GM18507 (cell line): Measurements from ENCODE around the gene HIP1R.

Experiments
- DNase-seq: peaks from one replicate; pipeline ENCODE4 v3.0.0; 2011; ENCODE audit warnings: low read depth; ENCODE audit not compliant: insufficient read length; ENCODE audit errors: extremely low spot score
- FAIRE-seq: peaks from 2 replicates; lab custom pipeline; 2011; peaks lifted over from hg19 to GRCh38; lab: Jason Lieb, UNC

The HIP1R gene

GRCh38 chr12:122825773-122826724 is 9.2 kb upstream of the HIP1R start:
- no peak for FAIRE-seq

GRCh38 chr12:122827258-122827657 is 8.0 kb upstream of the HIP1R start:
- no peak for DNase-seq
- FAIRE-seq, result no peak

More at GRCh38 chr12:122825773-122826724, 9.2 kb upstream of the HIP1R start:
- DNase-seq, result no peak

GRCh38 chr12:122830517-122831214 is 4.6 kb upstream of the HIP1R start:
- no peak for DNase-seq

GRCh38 chr12:122834104-122834920 is 945 bp upstream of the HIP1R start:
- FAIRE-seq (no peak), DNase-seq (no peak)

More at GRCh38 chr12:122830517-122831214, 4.6 kb upstream of the HIP1R start:
- FAIRE-seq, result no peak

- no peak for FAIRE-seq
These were observed 431 bp downstream of the HIP1R start for GRCh38 chr12:122835750-122836026.

GRCh38 chr12:122836027-122836921 is 1.0 kb downstream of the HIP1R start:
- FAIRE-seq (peak; percentile 61), DNase-seq (no peak)

More at GRCh38 chr12:122835750-122836026, 431 bp downstream of the HIP1R start:
- DNase-seq, result no peak

- FAIRE-seq (no peak), DNase-seq (no peak)
These were observed 2.3 kb downstream of the HIP1R start for GRCh38 chr12:122837306-122838265.

- FAIRE-seq (no peak), DNase-seq (no peak)
These were observed 3.6 kb downstream of the HIP1R start for GRCh38 chr12:122838841-122839240.

- DNase-seq, result no peak
- FAIRE-seq, result no peak
These were observed 4.8 kb downstream of the HIP1R start for GRCh38 chr12:122839907-122840554.

GRCh38 chr12:122840580-122841513 is 5.6 kb downstream of the HIP1R start:
- DNase-seq (no peak), FAIRE-seq (no peak)

GRCh38 chr12:122841544-122842321 is 6.5 kb downstream of the HIP1R start:
- no peak for FAIRE-seq

GRCh38 chr12:122842505-122843405 is 7.5 kb downstream of the HIP1R start:
- DNase-seq (no peak), FAIRE-seq (no peak)

More at GRCh38 chr12:122841544-122842321, 6.5 kb downstream of the HIP1R start:
- DNase-seq, result no peak

GRCh38 chr12:122843455-122843854 is 8.2 kb downstream of the HIP1R start:
- FAIRE-seq, result no peak
- DNase-seq, result no peak

- no peak for FAIRE-seq
These were observed 9.2 kb downstream of the HIP1R start for GRCh38 chr12:122844366-122844971.

More at GRCh38 chr12:122844366-122844971, 9.2 kb downstream of the HIP1R start:
- no peak for DNase-seq
